Measurements from ENCODE around the gene GATD1.

GATD1 gene

DNA sequence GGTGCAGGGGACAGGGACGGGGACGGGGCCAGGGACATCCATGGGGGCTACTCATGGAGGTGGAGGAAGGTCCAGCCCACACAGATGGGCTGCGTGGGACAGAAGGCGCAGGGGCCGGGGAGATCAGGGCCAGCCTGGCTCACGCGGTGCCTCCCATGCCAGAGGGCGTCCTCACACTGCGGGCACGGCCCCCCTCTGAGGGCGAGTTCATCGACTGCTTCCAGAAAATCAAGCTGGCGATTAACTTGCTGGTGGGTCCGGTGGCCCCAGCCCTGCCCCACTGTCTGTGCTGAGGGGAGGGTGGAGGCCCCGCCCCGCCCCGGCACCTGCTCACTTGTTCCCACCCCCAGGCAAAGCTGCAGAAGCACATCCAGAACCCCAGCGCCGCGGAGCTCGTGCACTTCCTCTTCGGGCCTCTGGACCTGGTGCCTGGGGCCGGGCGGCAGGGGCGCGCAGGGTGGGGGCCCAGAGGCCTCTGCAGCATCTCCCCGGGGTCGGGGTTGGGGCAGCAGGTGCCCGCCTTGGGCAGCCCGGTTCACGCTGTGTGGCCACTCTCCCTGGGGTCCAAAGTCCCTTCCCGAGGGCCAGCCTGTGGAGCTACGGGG lies 55.4 kb downstream of the GATD1 start:
- Histone ChIP-seq H3K4me1 (ENCODE audit: control insufficient read depth in 2 of 2, insufficient read depth in 2 of 2, low read length in 2 of 2) (peaks cover 22% of the 10 kb centered on the region in 2 donors), H3K9ac (ENCODE audit: low read depth in 1 of 2, low read length in 2 of 2) (no peak overlapping the region), H3K36me3 (ENCODE audit: control insufficient read depth in 2 of 2, insufficient read depth in 2 of 2, low read length in 2 of 2) (peaks cover 10 to 25% of the 10 kb centered on the region in 2 donors), H3K27ac (ENCODE audit: low read depth in 2 of 2, low read length in 2 of 2) (no peak overlapping the region), H3K4me3 (ENCODE audit: low read length in 2 of 2) (peak overlapping the region in 1 of 2 donors; percentile 5), H3K9me3 (ENCODE audit: control insufficient read depth in 2 of 2, low read length in 2 of 2) (no peaks in the 10 kb centered on the region), H3K27me3 (ENCODE audit: control insufficient read depth in 2 of 2, insufficient read depth in 2 of 2, low read length in 2 of 2) (no peaks in the 10 kb centered on the region)

DNA sequence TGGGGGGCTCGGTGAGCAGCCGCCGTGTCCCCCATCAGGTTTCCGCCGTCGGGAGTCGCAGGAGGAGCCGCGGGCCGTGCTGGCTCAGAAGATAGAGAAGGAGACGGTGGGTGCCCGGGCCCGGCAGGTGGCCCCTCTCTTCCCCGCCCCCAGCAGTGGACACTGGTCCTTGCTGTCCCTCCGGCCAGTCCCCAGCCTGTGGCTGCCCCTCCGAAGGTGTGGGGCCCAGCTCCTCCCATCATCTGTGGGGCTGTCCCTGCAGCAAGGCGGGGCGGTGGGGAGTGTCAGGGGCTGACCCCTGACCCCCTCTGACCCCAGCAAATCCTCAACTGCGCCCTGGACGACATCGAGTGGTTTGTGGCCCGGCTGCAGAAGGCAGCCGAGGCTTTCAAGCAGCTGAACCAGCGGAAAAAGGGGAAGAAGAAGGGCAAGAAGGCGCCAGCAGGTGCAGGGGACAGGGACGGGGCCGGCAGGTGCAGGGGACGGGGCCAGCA lies 56.0 kb downstream of the GATD1 start:
- Histone ChIP-seq H3K27me3 (ENCODE audit: control insufficient read depth in 2 of 2, insufficient read depth in 2 of 2, low read length in 2 of 2) (no peaks in the 10 kb centered on the region), H3K9me3 (ENCODE audit: control insufficient read depth in 2 of 2, low read length in 2 of 2) (no peaks in the 10 kb centered on the region), H3K4me1 (ENCODE audit: control insufficient read depth in 2 of 2, insufficient read depth in 2 of 2, low read length in 2 of 2) (peaks cover 19 to 20% of the 10 kb centered on the region in 2 donors), H3K27ac (ENCODE audit: low read depth in 2 of 2, low read length in 2 of 2) (no peak overlapping the region), H3K4me3 (ENCODE audit: low read length in 2 of 2) (no peak overlapping the region), H3K9ac (ENCODE audit: low read depth in 1 of 2, low read length in 2 of 2) (no peak overlapping the region), H3K36me3 (ENCODE audit: control insufficient read depth in 2 of 2, insufficient read depth in 2 of 2, low read length in 2 of 2) (peaks cover 12 to 25% of the 10 kb centered on the region in 2 donors)

DNA sequence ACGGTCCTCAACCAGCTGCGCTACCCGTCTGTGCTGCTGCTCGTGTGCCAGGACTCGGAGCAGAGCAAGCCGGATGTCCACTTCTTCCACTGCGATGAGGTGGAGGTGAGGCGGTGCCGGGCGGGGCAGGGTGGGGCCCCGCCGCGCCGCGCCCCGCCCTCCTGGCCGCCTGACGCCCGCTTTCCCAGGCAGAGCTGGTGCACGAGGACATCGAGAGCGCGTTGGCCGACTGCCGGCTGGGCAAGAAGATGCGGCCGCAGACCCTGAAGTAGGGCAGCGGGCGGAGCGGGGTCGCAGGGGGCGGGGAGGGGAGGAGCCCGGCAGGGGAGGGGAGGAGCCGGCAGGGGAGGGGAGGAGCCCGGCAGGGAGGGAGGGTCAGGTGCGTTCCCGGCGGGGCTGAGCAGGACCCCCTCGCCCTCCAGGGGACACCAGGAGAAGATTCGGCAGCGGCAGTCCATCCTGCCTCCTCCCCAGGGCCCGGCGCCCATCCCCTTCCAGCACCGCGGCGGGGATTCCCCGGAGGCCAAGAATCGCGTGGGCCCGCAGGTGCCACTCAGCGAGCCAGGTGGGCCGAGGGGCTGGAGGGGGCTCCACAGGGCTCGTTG lies 56.5 kb downstream of the GATD1 start:
- no peak overlapping the region for H3K4me3 ChIP-seq (ENCODE audit: low read length in 2 of 2)
- no peaks in the 10 kb centered on the region for H3K9me3 ChIP-seq (ENCODE audit: control insufficient read depth in 2 of 2, low read length in 2 of 2)
- peaks cover 19 to 20% of the 10 kb centered on the region in 2 donors for H3K4me1 ChIP-seq (ENCODE audit: control insufficient read depth in 2 of 2, insufficient read depth in 2 of 2, low read length in 2 of 2)
- H3K27me3 ChIP-seq (ENCODE audit: control insufficient read depth in 2 of 2, insufficient read depth in 2 of 2, low read length in 2 of 2): no peaks in the 10 kb centered on the region
- H3K9ac ChIP-seq (ENCODE audit: low read depth in 1 of 2, low read length in 2 of 2): peak overlapping the region in 1 of 2 donors; percentile 43
- H3K36me3 ChIP-seq (ENCODE audit: control insufficient read depth in 2 of 2, insufficient read depth in 2 of 2, low read length in 2 of 2): peaks cover 12 to 25% of the 10 kb centered on the region in 2 donors
- H3K27ac ChIP-seq (ENCODE audit: low read depth in 2 of 2, low read length in 2 of 2): peak overlapping the region; percentile 61 to 72

DNA sequence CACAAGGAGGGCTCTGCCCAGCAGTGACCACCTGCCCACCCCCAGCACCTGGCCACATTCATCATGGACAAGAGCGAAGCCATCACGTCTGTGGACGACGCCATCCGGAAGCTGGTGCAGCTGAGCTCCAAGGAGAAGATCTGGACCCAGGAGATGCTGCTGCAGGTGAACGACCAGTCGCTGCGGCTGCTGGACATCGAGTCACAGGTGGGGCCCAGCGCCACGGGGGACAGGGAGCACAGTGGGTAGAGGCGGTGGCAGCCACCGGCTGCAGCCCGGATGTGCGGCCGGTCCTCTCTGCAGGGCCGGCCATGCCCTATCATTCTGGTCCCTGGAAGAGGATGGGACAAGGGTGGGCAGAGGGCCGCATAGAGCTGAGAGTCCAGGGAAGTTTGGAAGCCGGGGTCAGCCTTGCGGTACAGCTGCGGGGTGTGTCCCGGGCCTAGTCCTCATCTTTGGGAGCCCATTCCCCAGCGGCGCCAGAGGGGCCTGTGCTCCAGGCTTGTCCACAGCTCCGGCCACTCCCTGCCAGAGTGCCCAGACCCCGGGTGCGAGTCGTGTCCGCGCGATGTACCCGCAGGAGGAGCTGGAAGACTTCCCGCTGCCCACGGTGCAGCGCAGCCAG lies 57.2 kb downstream of the GATD1 start:
- Histone ChIP-seq H3K4me3 (ENCODE audit: low read length in 2 of 2) (no peak overlapping the region), H3K9ac (ENCODE audit: low read depth in 1 of 2, low read length in 2 of 2) (peak overlapping the region in 1 of 2 donors; percentile 43), H3K4me1 (ENCODE audit: control insufficient read depth in 2 of 2, insufficient read depth in 2 of 2, low read length in 2 of 2) (peaks cover 14 to 19% of the 10 kb centered on the region in 2 donors), H3K27ac (ENCODE audit: low read depth in 2 of 2, low read length in 2 of 2) (peak overlapping the region; percentile 61 to 72), H3K36me3 (ENCODE audit: control insufficient read depth in 2 of 2, insufficient read depth in 2 of 2, low read length in 2 of 2) (peaks cover 12 to 25% of the 10 kb centered on the region in 2 donors), H3K9me3 (ENCODE audit: control insufficient read depth in 2 of 2, low read length in 2 of 2) (no peaks in the 10 kb centered on the region), H3K27me3 (ENCODE audit: control insufficient read depth in 2 of 2, insufficient read depth in 2 of 2, low read length in 2 of 2) (no peaks in the 10 kb centered on the region)

DNA sequence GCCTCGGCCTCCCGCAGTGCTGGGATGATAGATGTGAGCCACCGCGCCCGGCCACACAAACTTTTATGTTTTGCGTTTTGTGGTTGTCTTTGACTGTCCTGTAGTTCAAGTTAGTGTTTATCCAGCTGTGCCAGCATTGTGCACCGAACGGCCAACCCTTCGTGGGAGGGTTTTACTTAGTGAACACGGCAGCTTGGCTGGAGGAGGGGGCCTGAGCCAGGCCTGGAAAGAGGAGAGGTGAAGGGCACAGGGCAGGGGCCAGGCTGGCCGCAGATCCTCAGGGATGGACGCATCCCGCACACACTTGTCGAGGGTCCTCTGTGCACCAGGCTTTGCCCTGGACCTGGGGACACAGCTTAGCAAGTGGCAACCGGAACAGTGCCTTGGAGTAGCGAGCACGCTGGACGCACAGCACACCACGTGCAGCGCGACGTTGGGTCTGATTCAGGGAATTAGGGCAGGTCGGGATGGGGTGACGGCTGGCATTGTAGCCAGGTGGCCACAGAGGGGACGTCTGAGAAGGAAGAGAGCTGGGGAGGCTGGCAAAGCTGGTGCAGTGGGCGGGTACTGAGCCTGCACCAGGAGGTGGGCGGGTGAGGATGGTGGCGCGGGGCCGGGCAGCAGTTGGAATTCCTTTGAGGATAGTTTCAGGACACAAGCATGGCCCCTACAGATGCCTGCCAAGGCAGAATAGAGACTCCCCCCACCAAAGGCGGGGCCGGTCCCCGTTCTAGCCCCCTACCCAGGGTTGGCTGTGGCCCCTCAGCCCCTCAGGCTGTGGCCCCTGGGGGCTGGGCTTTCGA lies 57.9 kb downstream of the GATD1 start:
- Histone ChIP-seq H3K4me1 (ENCODE audit: control insufficient read depth in 2 of 2, insufficient read depth in 2 of 2, low read length in 2 of 2) (peaks cover 14 to 19% of the 10 kb centered on the region in 2 donors), H3K27ac (ENCODE audit: low read depth in 2 of 2, low read length in 2 of 2) (no peak overlapping the region), H3K36me3 (ENCODE audit: control insufficient read depth in 2 of 2, insufficient read depth in 2 of 2, low read length in 2 of 2) (peaks cover 8 to 20% of the 10 kb centered on the region in 2 donors), H3K9ac (ENCODE audit: low read depth in 1 of 2, low read length in 2 of 2) (no peak overlapping the region), H3K27me3 (ENCODE audit: control insufficient read depth in 2 of 2, insufficient read depth in 2 of 2, low read length in 2 of 2) (no peaks in the 10 kb centered on the region), H3K9me3 (ENCODE audit: control insufficient read depth in 2 of 2, low read length in 2 of 2) (no peaks in the 10 kb centered on the region), H3K4me3 (ENCODE audit: low read length in 2 of 2) (no peak overlapping the region)
